Chondrocyte (in vitro differentiated cells): Measurements from ENCODE around the gene CCL20. TPM values are rescaled to one million over a fixed set of nuclear protein-coding genes. Genes with fewer than 3 reads are reported as not detected.
A peak's percentile ranks its signal among the peaks of the same experiment; 100 is the strongest.

ENCODE experiments used
- DNase-seq: peaks from one replicate; pipeline ENCODE4 v3.0.0; 2021; ENCODE audit warnings: mixed read lengths, low spot score
- H3K27ac Mint-ChIP-seq: one replicate; pipeline ENCODE4 v1.8.0; 2021; ENCODE audit warnings: mild to moderate bottlenecking, moderate library complexity, mixed read lengths; ENCODE audit not compliant: unreplicated experiment
- H3K27me3 Mint-ChIP-seq: 2 replicates; pipeline ENCODE4 v1.8.0; 2021; ENCODE audit warnings: low read depth, mixed read lengths
- H3K36me3 Mint-ChIP-seq: 2 replicates; pipeline ENCODE4 v1.8.0; 2021; ENCODE audit warnings: low read depth, mixed read lengths
- H3K4me1 Mint-ChIP-seq: 2 replicates; pipeline ENCODE4 v1.8.0; 2021; ENCODE audit warnings: low read depth, mild to moderate bottlenecking, mixed read lengths
- H3K4me3 Mint-ChIP-seq: one replicate; pipeline ENCODE4 v1.8.0; 2021; ENCODE audit warnings: mild to moderate bottlenecking, moderate library complexity, mixed read lengths; ENCODE audit not compliant: unreplicated experiment
- H3K9me3 Mint-ChIP-seq: 2 replicates; pipeline ENCODE4 v1.8.0; 2021; ENCODE audit warnings: low read depth, mixed read lengths
- CTCF ChIP-seq: fragments of 200-600 bp; sonication (generic); IDR thresholded peaks from 2 replicates; pipeline ENCODE4 v1.5.0; 2021; ENCODE audit warnings: antibody characterized with exemption, mild to moderate bottlenecking, moderate library complexity
- total RNA-seq: library from RNA; stranded (reverse); gene quantifications from 3 replicates; pipeline ENCODE4 v1.2.1, GENCODE V29; 2021

The CCL20 gene
- total RNA-seq, 1 donor from 2014 or later = 0.45 TPM

- Mint-ChIP-seq H3K9me3 (peaks cover 7% of the 10 kb centered on the region), H3K27ac (peak overlapping the region; percentile 75), H3K27me3 (no peaks in the 10 kb centered on the region), H3K36me3 (no peaks in the 10 kb centered on the region), H3K4me3 (no peak overlapping the region), H3K4me1 (peaks cover 84% of the 10 kb centered on the region)
- DNase-seq = no peak
- no peak for TF ChIP-seq CTCF
These were observed 43.1 kb downstream of the CCL20 start for GRCh38 chr2:227856697-227857096.

GRCh38 chr2:227860221-227860641 is 46.6 kb downstream of the CCL20 start:
- Mint-ChIP-seq H3K4me1 (peaks cover 81% of the 10 kb centered on the region), H3K9me3 (peaks cover under 1% of the 10 kb centered on the region), H3K4me3 (no peak overlapping the region), H3K36me3 (no peaks in the 10 kb centered on the region), H3K27me3 (no peaks in the 10 kb centered on the region), H3K27ac (peak overlapping the region; percentile 90)
- DNase-seq = no peak
- no peak for TF ChIP-seq CTCF

- no peak overlapping the region for H3K4me3 Mint-ChIP-seq
- peaks cover 76% of the 10 kb centered on the region for H3K4me1 Mint-ChIP-seq
- peak overlapping the region; percentile 90 for H3K27ac Mint-ChIP-seq
- no peak for DNase-seq
- H3K36me3 Mint-ChIP-seq = no peaks in the 10 kb centered on the region
- no peaks in the 10 kb centered on the region for H3K9me3 Mint-ChIP-seq
- TF ChIP-seq CTCF = no peak
- no peaks in the 10 kb centered on the region for H3K27me3 Mint-ChIP-seq
These were observed 47.4 kb downstream of the CCL20 start for GRCh38 chr2:227861011-227861410.

- Mint-ChIP-seq H3K27ac (peak overlapping the region; percentile 86), H3K4me3 (no peak overlapping the region), H3K9me3 (no peaks in the 10 kb centered on the region), H3K36me3 (no peaks in the 10 kb centered on the region), H3K4me1 (peaks cover 64% of the 10 kb centered on the region), H3K27me3 (no peaks in the 10 kb centered on the region)
- peak; percentile 86 for TF ChIP-seq CTCF
- no peak for DNase-seq
These were observed 48.6 kb downstream of the CCL20 start for GRCh38 chr2:227862227-227862740.

GRCh38 chr2:227862741-227863588 is 49.3 kb downstream of the CCL20 start:
- no peaks in the 10 kb centered on the region for H3K36me3 Mint-ChIP-seq
- no peaks in the 10 kb centered on the region for H3K27me3 Mint-ChIP-seq
- peak overlapping the region; percentile 86 for H3K27ac Mint-ChIP-seq
- H3K4me1 Mint-ChIP-seq = peaks cover 59% of the 10 kb centered on the region
- H3K4me3 Mint-ChIP-seq = no peak overlapping the region
- no peaks in the 10 kb centered on the region for H3K9me3 Mint-ChIP-seq
- DNase-seq = no peak
- TF ChIP-seq CTCF = peak; percentile 18
